HL-60/S4 treated with phorbol 12-myristate 13-acetate at 8.2 ng/mL for 4 days and 3 days (cell line): ENCODE results near the gene TTC13.

Source experiments
- in situ Hi-C: fragments of 300-500 bp; cut with MboI; formaldehyde crosslinking; loops from 2 replicates; pipeline ENCODE4 v1.15.0; 2022; ENCODE audit warnings: low sequenced_read_pairs

TTC13 gene

GRCh38 chr1:230877924-230878590 is 100.6 kb downstream of the TTC13 start:
- in situ Hi-C loops: no loop called here

DNA sequence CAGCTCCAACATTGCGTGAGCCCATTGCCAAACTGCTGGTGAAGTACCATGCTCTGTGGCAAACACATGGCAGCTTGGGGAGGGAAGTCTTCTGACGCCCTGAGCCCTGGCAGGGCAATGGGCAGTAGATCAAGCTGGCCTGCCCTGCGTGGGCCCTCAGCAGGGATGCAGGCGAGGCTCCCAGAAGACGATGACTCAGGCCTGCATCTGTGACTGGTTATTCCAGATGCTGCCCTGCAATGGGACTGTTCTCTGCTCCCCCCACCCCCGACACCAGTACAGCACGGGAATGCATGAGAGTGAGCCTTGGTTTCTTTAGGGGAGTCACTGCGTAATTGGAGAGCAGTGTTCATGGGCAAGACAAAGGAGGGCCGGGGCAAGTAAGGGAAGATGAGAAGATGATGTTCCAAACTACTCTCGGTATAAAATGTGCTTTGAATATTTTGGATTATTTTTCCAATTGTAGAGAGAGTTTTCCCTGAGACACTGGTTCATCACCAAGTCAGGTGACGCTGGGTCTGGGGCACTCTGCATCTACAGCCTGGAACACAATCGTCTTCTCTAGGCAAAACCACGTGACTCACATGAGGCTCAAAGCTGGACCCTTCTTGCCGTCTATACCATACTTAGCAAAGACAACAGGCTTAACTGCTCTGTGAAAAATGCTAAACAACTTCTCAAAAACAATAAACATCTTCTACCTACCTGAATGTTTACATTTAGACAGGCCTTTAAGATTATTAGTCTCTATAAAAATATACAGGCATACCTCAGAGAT is 101.3 kb downstream of the TTC13 start:
- in situ Hi-C loops: no loop called here

DNA sequence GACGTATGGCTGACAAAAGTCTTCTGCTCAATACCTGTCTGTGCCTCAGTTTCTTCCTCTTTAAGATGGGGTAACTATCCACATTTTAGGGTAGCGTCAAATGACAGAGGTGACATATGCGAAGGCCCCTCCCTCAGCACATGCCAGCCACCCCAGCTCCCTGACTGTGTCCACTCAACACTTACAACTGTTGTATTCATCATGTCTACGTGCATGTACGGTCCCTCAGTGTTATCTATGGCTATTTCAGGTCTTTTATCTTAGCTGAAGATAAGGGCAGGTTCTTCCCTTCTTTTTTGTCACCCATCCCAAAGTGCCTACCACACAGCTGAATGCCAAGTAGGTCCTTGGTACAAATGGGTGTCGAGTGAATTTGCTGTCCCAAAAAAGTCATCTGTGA is 102.0 kb downstream of the TTC13 start:
- in situ Hi-C loops: no loop called here

DNA sequence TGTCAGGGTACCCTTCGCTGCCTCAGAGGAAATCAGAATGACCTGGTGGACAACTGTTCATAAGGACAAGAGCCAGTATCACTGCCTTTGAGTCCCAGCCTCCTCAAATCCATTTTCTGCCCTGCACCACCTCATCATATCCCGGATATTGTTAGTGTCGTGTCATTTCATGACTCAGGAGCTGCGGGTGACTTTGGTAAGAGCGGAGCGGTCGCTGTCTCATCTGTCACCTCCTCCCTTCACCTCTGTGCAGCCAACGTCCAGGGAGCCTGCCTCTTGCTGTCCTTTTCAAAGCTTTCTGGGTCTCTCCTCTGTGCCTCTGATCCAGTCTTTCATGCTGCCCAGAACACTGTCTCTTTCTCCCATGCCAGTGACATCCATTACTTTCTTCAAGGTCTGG is 103.3 kb downstream of the TTC13 start:
- in situ Hi-C loops: no loop called here

GRCh38 chr1:230870916-230871315 is 107.7 kb downstream of the TTC13 start:
- in situ Hi-C loops: no loop called here

DNA sequence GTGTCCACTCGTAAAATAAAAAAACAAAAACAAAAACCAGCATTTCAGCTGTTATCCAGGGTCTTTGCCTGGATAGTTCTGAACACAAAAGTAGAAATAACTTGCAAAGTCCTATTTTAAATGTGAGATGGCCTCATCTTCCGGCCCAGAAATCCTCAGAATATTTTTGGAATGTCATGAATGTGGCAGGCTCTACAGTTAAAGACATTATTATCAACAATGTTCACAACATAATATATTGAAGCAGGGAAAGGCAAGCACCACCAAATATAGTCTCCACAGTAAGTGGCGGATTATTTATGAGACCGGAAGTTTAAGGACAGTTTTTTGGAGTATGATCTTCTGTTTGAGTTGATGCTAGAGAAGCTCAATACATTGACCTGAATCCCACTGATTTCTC is 109.2 kb downstream of the TTC13 start:
- in situ Hi-C loops: no loop called here

GRCh38 chr1:230868736-230869385 is 109.8 kb downstream of the TTC13 start:
- in situ Hi-C loops: no loop called here

DNA sequence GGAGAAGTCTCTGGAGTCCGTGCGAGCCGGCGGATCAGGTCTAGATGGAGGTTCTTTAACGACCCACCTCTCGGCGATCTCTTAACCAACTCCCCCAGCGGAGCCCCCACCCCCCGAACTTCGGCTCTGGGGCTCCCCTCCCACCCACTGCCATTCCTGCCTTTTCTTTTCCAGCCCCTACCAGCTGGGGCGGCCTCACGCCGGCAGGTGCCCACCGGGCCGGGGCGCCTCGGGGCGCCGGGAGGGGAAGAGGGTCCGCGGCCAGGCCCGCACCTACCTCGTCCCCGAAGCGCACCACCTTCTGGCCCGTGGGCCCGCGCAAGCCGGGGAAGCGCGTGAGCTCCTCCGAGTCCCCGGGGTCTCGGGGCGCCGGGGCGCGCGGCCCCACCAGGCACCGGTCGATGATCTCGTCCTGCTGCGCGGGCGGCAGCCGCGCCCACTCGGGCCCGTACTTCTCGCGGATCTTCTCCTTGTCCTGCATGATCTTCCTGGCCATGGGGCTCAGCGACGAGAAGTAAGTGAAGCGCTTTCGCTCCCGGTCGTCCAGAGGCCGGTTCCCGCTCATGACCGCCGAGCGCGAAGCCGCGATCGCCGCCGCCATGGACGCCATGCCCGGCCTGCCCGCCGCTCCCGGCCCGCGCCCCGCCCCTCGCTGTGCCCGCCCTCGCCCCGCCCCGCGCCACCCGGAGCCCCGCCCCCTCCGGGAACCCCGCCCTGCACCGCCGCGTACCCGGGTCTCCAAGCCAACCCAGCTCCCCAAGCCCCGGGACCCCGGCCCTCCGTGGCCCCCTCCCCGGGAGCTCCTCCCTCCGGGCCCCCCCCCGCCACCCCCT is 110.5 kb downstream of the TTC13 start, which contains the start of gene C1orf198:
TSS of gene C1orf198 (minus strand) at position 619 of the 833 bp plus-strand sequence. CDS start at position 610, 9 bp downstream.
- in situ Hi-C loops: no loop called here

- in situ Hi-C loops: no loop called here
These were observed 111.4 kb downstream of the TTC13 start for GRCh38 chr1:230867101-230867902.

DNA sequence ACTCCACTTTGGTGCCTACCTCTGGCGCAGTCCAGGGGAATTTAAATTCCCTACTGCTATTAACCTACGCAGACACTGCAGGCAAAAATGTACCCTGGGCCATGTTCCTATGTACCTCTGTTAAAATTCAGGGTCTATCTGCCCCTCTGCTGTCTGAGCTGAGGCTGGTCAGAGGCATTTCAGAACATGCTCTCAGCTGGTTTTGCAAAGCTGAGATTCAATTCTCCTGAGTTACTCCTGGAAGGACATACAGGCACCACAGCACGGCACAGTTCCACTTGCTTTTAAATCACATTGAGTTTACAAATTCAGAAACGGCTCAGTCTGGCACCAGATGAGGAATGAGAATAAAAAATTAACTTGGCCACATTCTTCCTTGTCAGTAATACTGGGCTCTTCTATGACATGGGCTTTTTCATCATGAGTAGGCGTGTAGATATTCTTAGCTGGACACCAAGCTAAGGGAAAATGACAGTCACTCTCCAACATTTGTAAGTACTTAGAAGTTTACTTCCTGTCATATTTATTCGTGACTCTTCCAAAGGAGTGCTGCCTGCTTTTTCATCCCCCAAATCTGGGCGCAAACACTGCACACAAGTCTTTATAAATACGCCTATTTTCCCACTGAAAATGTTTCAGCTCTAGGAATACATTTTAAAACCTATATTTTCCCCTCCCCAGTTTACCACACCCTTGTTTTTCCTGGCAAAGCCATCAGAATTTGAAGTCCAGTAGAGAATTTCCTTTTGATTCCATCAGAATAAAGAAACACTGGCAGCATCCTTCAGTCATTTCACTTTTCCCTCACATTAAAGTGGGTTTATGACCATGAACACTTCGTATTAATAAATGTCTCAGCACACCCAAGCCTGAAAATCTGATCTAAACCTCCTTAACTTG is 112.2 kb downstream of the TTC13 start:
- in situ Hi-C loops: no loop called here

- in situ Hi-C loops: no loop called here
These were observed 113.4 kb downstream of the TTC13 start for GRCh38 chr1:230865062-230865817.

DNA sequence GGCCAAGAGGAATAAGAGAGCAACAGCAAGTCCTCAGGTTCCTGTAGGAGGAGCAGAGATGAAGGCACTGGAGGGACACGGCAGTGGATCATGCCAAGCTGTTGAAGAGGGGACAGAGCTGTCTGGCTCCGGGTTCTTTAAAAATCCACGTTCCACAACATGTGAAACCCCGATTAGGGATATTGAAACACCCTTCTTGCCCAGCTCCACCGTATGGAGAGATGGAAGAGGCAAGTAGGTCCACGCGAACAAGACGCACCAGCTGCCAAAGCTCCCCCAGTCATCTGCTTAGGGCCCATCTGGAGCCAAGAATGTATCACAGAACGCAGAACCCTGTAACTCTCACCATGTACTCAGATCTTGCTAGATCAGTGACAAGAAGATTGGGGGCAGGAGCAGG is 114.2 kb downstream of the TTC13 start:
- in situ Hi-C loops: no loop called here

DNA sequence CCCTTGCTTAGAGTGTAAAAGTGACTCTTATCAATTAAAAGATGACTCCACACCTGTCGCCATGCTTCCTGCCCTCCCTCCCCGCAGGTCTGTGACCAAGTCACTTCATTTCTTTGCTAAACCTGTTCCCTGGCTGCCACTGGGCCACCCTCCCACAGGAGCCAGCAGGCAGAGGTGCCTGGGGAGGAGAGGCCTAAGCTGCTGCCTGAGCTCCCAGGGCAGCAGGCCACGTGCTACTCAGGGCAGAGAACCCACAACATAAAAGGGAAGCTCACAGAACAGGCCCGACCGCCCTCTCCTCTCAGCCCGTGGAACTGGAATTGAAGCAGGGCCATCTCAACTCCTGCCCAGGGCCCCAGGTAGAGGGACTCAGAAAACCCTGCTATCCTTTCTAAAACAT is 115.2 kb downstream of the TTC13 start:
- in situ Hi-C loops: no loop called here

- in situ Hi-C loops: no loop called here
These were observed 116.6 kb downstream of the TTC13 start for GRCh38 chr1:230861970-230862595.

- in situ Hi-C loops: no loop called here
These were observed 117.2 kb downstream of the TTC13 start for GRCh38 chr1:230861489-230861888.

DNA sequence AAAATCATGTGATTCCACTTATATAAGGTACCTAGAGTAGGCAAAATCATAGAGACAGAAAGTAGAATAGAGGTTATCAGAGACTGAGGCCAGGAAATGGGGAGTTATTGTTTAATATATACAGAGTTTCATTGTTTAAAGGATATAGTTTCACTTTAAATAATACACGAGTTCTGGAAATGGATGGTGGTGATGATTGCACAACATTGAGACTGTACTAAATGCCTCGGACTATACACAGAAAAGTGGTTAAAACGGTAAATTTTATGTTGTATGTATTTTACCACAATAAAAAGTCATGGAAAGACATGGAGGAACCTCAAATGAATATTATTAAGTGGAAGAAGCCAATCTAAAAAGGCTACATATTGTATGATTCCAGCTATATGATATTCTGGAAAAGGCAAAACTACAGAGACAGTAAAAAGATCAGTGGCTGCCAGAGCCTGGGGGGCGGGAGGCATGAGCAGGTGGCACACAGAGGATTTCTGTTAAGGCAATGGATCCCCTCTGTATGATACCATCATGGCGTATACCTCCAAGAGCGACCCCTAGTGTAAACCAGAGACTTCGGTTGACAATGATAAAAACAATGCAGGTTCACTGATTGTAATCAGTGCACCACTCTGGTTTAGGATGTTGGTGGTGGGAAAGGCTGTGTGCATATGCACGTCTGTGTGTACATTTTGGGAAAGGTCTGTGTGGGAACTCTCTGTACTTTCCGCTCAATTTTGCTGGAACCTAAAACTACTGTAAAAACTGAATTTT is 117.9 kb downstream of the TTC13 start:
- in situ Hi-C loops: no loop called here
